IMR-90 (cell line): Measurements from ENCODE around the gene DNTTIP2.

Source experiments
- CEBPB ChIP-seq: IDR thresholded peaks from 2 replicates; pipeline ENCODE4 v1.6.1; 2012; ENCODE audit warnings: low read depth, low read length, improper control_type of control experiment
- MXI1 ChIP-seq: IDR thresholded peaks from 2 replicates; pipeline ENCODE4 v1.6.1; 2012; ENCODE audit warnings: low read depth, mild to moderate bottlenecking, low read length, moderate library complexity, borderline replicate concordance
- POLR2A ChIP-seq: IDR thresholded peaks from 2 replicates; pipeline ENCODE4 v1.6.1; 2012; ENCODE audit warnings: mild to moderate bottlenecking, low read depth, low read length
- RAD21 ChIP-seq: IDR thresholded peaks from 2 replicates; pipeline ENCODE4 v1.6.1; 2012; ENCODE audit warnings: low read length, improper control_type of control experiment
- RCOR1 ChIP-seq: IDR thresholded peaks from 2 replicates; pipeline ENCODE4 v1.6.1; 2012; ENCODE audit warnings: mild to moderate bottlenecking, low read length, improper control_type of control experiment; ENCODE audit not compliant: insufficient replicate concordance
- RFX5 ChIP-seq: IDR thresholded peaks from 2 replicates; pipeline ENCODE4 v1.8.0; 2012; ENCODE audit warnings: low read depth, mild to moderate bottlenecking, low read length, moderate library complexity
- USF2 ChIP-seq: fragments of 150-350 bp; IDR thresholded peaks from 2 replicates; pipeline ENCODE4 v1.6.1; 2017; ENCODE audit warnings: mild to moderate bottlenecking, antibody characterized with exemption, low read length, low read depth
- TF ChIP-seq, protein P1 (sequence below): conservative IDR thresholded peaks from 2 replicates; pipeline ENCODE4 v1.5.1; 2012; ENCODE audit warnings: mild to moderate bottlenecking, low read depth, low read length, improper control_type of control experiment

DNA sequence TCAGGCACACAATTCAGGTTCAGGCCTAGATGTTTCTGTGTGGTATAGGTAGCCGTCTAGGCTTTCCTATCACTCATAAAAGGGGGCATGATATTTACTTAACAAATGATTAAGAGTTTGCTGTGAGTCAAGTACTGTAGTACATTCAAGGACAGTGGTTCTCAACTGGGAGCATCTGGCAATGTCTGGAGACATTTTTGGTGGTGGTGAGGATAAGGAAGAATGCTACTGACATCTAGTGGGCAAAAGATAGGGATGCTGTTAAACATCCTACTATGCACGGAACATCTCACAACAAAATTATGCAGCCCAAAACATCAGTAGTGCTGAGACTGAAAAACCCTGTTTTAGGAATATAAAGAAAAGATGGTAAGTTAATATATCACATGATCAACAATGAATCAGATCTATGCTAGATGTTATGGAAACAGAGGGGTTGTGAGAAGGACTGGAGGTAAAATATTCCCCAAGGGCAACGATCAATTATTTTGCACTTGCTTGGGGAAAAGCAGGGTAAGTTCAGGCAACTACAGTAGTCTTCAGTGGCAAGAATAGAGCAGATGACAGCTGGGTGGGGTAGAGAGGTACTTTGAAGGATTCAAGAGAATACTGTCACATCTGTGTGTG is 4.9 kb downstream of the DNTTIP2 start:
- TF ChIP-seq RFX5: no peak
- TF ChIP-seq, protein P1, sequence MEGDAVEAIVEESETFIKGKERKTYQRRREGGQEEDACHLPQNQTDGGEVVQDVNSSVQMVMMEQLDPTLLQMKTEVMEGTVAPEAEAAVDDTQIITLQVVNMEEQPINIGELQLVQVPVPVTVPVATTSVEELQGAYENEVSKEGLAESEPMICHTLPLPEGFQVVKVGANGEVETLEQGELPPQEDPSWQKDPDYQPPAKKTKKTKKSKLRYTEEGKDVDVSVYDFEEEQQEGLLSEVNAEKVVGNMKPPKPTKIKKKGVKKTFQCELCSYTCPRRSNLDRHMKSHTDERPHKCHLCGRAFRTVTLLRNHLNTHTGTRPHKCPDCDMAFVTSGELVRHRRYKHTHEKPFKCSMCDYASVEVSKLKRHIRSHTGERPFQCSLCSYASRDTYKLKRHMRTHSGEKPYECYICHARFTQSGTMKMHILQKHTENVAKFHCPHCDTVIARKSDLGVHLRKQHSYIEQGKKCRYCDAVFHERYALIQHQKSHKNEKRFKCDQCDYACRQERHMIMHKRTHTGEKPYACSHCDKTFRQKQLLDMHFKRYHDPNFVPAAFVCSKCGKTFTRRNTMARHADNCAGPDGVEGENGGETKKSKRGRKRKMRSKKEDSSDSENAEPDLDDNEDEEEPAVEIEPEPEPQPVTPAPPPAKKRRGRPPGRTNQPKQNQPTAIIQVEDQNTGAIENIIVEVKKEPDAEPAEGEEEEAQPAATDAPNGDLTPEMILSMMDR: peak; percentile 63
- peak; percentile 76 for TF ChIP-seq RAD21
- no peak for TF ChIP-seq POLR2A
- no peak for TF ChIP-seq RCOR1
- TF ChIP-seq USF2: no peak
- no peak for TF ChIP-seq CEBPB
- TF ChIP-seq MXI1: no peak
